Raji (cell line): ENCODE data around the gene ATF6.

ENCODE experiments used
- POLR2A ChIP-seq: IDR thresholded peaks from 2 replicates; pipeline ENCODE4 v1.6.1; 2011; ENCODE audit warnings: low read depth, low read length, control low read depth; ENCODE audit not compliant: insufficient read depth

ATF6 gene

DNA sequence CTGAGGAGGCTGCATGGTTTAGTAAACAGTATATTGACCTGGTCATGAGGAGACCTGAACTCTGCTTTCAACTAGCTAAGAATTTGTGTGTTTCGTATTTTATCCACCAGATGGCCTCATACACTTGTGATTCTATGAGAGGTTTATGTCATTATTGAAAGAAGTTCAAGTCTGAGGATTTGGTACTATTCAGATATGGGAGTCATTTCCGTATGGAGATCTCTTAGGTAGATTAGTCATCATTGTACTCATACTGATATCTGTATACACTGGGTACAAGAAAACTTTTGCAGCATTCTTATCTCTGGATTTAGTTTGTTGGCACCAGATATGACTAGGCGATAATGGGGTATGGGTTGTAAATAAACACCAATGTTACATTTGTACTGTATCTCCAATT is 26.6 kb downstream of the ATF6 start:
- TF ChIP-seq POLR2A = no peak

DNA sequence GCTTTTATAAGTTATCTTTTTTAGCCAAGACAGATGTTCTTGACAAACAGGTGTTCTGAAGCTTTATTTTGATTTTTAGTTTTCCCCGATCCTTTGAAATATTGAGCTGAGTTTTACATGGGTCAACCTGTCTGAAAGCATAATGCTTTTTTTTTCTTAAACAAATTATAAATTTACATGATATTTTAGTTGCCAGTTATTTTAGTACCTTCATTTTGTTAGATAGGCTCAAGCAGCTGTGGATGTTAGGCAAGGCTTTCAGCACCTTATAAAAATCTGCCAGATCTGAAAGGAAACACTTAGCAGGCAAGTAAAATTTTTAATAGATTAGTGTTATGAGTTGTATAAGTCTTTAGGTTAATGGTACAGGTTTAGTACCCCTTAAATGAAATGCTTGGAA is 33.7 kb downstream of the ATF6 start:
- TF ChIP-seq POLR2A = no peak

- no peak for TF ChIP-seq POLR2A
Measured at GRCh38 chr1:161801955-161802354, 35.8 kb downstream of the ATF6 start.

DNA sequence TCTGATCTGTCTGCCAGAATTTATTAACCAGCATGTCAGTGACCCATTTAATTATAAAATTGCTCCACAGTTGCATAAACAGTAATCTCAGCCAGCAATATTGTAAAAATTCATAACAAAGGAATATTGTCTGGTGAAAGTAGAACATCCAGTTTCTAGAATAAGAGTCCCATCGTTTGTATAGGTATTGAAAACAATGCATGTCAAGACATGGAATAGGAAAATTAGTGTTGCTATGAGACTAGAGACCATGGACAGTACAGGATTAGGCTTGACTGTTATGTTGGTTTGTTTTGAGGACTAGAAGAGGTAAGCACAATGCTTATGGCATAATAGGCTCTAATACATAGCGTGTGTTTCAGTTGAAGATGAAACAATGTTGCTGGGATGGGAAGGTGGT is 37.1 kb downstream of the ATF6 start:
- TF ChIP-seq POLR2A = no peak

- no peak for TF ChIP-seq POLR2A
Measured at GRCh38 chr1:161805399-161806197, 39.5 kb downstream of the ATF6 start.

DNA sequence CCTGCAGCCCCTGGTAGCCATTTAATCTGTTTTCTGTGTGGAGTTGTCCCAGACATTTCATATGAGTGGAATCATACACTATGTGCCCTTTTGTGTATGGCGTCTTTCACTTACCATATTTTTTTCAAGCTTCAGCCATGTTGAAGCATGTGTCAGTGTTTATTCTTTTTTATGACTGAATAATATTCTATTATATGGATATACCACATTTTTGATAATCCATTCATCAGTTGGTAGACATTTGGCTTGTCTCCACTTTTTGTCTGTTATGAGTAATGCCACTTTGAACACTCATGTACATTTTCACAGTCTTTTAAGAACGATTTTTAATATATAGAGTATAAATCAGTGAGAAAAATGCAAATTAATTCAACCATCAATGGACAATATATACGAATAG is 44.7 kb downstream of the ATF6 start:
- no peak for TF ChIP-seq POLR2A

DNA sequence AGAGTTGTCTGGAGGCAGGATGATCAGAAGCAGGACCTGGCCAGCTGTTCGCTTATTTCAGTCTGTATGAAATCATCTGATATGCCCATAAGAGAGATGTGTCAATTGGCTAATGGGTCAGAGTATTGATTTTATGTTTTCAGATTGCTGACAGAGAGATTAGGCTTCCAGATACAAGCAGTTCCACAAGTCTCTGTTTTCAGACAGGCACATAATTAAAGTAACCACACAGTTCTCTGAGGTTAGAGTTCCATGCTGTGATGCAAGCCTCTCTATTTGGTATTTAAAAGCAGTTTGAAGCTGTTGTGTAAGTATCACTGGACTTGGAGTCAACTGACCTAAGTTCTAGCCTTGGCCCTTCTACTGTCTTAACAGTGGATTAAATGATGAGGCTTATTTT is 50.1 kb downstream of the ATF6 start:
- no peak for TF ChIP-seq POLR2A

GRCh38 chr1:161817176-161817730 is 51.1 kb downstream of the ATF6 start:
- TF ChIP-seq POLR2A = no peak

DNA sequence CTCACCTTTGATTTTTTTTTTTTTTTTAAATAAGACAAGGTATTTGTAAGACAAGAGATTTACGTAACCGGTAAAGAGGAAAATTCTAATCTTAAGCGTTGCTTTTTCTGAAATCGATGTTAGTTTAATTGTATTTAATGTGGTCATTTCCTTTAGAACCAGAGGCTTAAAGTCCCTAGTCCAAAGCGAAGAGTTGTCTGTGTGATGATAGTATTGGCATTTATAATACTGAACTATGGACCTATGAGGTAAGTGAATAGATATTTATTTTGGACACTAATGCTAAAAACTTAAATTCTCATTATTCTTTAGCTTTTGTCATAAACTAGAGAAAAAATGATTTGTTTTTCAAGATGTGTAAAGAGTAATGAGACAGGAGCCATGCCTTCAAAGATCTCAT is 54.8 kb downstream of the ATF6 start:
- no peak for TF ChIP-seq POLR2A

GRCh38 chr1:161824618-161825017 is 58.5 kb downstream of the ATF6 start:
- TF ChIP-seq POLR2A = no peak

GRCh38 chr1:161825831-161826230 is 59.7 kb downstream of the ATF6 start:
- no peak for TF ChIP-seq POLR2A

- TF ChIP-seq POLR2A = no peak
Measured at GRCh38 chr1:161826478-161826877, 60.4 kb downstream of the ATF6 start.

DNA sequence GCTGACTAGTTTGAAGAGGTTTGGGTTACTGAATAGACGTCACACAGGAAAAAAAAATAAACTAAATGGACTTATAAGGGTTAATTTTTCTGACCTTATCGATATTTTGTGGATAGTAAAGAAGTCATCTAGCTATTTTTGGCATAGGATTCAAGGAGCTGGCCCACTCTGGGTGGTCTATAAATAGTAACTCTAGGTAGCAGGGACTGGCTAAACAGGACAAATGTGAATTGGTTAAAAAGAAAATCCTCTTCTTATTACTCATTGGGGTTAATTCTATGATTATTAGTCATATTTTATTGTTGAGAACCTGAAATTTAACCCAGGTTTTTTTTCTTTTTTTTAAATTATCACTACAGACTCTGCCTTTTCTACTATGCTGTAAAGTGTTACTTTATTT is 61.7 kb downstream of the ATF6 start:
- TF ChIP-seq POLR2A = no peak

- no peak for TF ChIP-seq POLR2A
Measured at GRCh38 chr1:161834967-161835550, 68.9 kb downstream of the ATF6 start.

- no peak for TF ChIP-seq POLR2A
Measured at GRCh38 chr1:161836018-161836417, 69.9 kb downstream of the ATF6 start.

- no peak for TF ChIP-seq POLR2A
Measured at GRCh38 chr1:161838362-161838761, 72.2 kb downstream of the ATF6 start.
